Suprapubic skin (tissue), 3 donors: ENCODE data around the gene ISG15.

Experiments used
- EP300 ChIP-seq: sonication (generic); formaldehyde crosslinking; IDR thresholded peaks from one replicate; pipeline ENCODE4 v1.6.1; 2017; ENCODE audit warnings: antibody characterized with exemption
- TF ChIP-seq, protein P1 (sequence below), 2 donors: fragments of 200-600 bp in 1 of 2; fragments of 450-650 bp in 1 of 2; sonication (generic) in 1 of 2; IDR thresholded peaks; one replicate each; pipeline ENCODE4 v1.5.1; 2016 to 2019; ENCODE audit warnings: antibody characterized with exemption in 2 of 2, mild to moderate bottlenecking in 1 of 2, moderate library complexity in 1 of 2

DNA sequence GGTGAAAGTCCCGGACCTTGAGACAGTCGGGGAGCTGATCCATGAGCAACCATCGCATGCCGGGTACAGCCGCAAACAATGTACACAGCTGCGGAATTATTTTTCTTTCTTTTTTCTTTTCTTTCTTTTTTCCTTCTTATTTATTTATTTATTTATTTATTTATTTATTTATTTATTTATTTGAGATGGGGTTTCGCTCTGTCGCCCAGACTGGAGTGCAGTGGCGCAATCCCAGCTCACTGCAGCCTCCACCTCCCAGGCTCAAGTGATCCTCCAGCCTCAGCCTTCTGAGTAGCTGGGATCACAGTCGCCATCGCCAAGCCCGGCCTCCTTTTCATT is 28.9 kb upstream of the ISG15 start:
- TF ChIP-seq, protein P1, sequence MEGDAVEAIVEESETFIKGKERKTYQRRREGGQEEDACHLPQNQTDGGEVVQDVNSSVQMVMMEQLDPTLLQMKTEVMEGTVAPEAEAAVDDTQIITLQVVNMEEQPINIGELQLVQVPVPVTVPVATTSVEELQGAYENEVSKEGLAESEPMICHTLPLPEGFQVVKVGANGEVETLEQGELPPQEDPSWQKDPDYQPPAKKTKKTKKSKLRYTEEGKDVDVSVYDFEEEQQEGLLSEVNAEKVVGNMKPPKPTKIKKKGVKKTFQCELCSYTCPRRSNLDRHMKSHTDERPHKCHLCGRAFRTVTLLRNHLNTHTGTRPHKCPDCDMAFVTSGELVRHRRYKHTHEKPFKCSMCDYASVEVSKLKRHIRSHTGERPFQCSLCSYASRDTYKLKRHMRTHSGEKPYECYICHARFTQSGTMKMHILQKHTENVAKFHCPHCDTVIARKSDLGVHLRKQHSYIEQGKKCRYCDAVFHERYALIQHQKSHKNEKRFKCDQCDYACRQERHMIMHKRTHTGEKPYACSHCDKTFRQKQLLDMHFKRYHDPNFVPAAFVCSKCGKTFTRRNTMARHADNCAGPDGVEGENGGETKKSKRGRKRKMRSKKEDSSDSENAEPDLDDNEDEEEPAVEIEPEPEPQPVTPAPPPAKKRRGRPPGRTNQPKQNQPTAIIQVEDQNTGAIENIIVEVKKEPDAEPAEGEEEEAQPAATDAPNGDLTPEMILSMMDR (IDR thresholded peaks at IDR 0.05) = no peak
- no peak for TF ChIP-seq EP300
